ENCODE data around the gene GTF2A1L.

- TF ChIP-seq POLR2A (IDR thresholded peaks at IDR 0.05) (no peak), CTCF (IDR thresholded peaks at IDR 0.05) (no peak)
Observed at GRCh38 chr2:48626047-48626446, 8.4 kb downstream of the GTF2A1L start.

Measured in uterus (tissue), 2 donors.